ENCODE data around the gene AKNA.

Gene AKNA

GRCh38 chr9:114396558-114397218 is 8.9 kb upstream of the AKNA start:
- Histone ChIP-seq H3K4me1 (ENCODE audit: insufficient read depth, poor library complexity, severe bottlenecking) (no peaks in the 10 kb centered on the region), H3K36me3 (ENCODE audit: low read depth) (no peaks in the 10 kb centered on the region), H3K9me3 (ENCODE audit: severe bottlenecking) (no peaks in the 10 kb centered on the region), H3K27ac (ENCODE audit: poor library complexity, severe bottlenecking) (no peak overlapping the region), H3K4me3 (ENCODE audit: severe bottlenecking) (no peak overlapping the region), H3K27me3 (ENCODE audit: insufficient read depth, poor library complexity, severe bottlenecking) (no peaks in the 10 kb centered on the region)
- no peak for TF ChIP-seq CTCF (IDR thresholded peaks at IDR 0.05; ENCODE audit: poor library complexity, severe bottlenecking)
- DNase-seq (ENCODE audit: low spot score) (no peak), ATAC-seq (ENCODE audit: low read depth) (no peak)

- no peak for TF ChIP-seq CTCF (IDR thresholded peaks at IDR 0.05; ENCODE audit: poor library complexity, severe bottlenecking)
- ATAC-seq (ENCODE audit: low read depth) (no peak), DNase-seq (ENCODE audit: low spot score) (no peak)
- H3K9me3 ChIP-seq (ENCODE audit: severe bottlenecking): no peaks in the 10 kb centered on the region
- no peaks in the 10 kb centered on the region for H3K27me3 ChIP-seq (ENCODE audit: insufficient read depth, poor library complexity, severe bottlenecking)
- no peaks in the 10 kb centered on the region for H3K36me3 ChIP-seq (ENCODE audit: low read depth)
- H3K4me3 ChIP-seq (ENCODE audit: severe bottlenecking): no peak overlapping the region
- no peak overlapping the region for H3K27ac ChIP-seq (ENCODE audit: poor library complexity, severe bottlenecking)
- no peaks in the 10 kb centered on the region for H3K4me1 ChIP-seq (ENCODE audit: insufficient read depth, poor library complexity, severe bottlenecking)
Measured at GRCh38 chr9:114395768-114396167, 8.0 kb upstream of the AKNA start.

GRCh38 chr9:114395334-114395617 is 7.5 kb upstream of the AKNA start:
- H3K27ac ChIP-seq (ENCODE audit: poor library complexity, severe bottlenecking): no peak overlapping the region
- no peaks in the 10 kb centered on the region for H3K9me3 ChIP-seq (ENCODE audit: severe bottlenecking)
- no peak overlapping the region for H3K4me3 ChIP-seq (ENCODE audit: severe bottlenecking)
- no peaks in the 10 kb centered on the region for H3K4me1 ChIP-seq (ENCODE audit: insufficient read depth, poor library complexity, severe bottlenecking)
- no peak for TF ChIP-seq CTCF (IDR thresholded peaks at IDR 0.05; ENCODE audit: poor library complexity, severe bottlenecking)
- no peak for DNase-seq (ENCODE audit: low spot score)
- H3K36me3 ChIP-seq (ENCODE audit: low read depth): no peaks in the 10 kb centered on the region
- no peaks in the 10 kb centered on the region for H3K27me3 ChIP-seq (ENCODE audit: insufficient read depth, poor library complexity, severe bottlenecking)
- no peak for ATAC-seq (ENCODE audit: low read depth)

- ATAC-seq (ENCODE audit: low read depth): no peak
- DNase-seq (ENCODE audit: low spot score): no peak
Measured at GRCh38 chr9:114394523-114395333, 6.9 kb upstream of the AKNA start.

More at GRCh38 chr9:114394523-114395333, 6.9 kb upstream of the AKNA start:
- no peaks in the 10 kb centered on the region for H3K4me1 ChIP-seq (ENCODE audit: insufficient read depth, poor library complexity, severe bottlenecking)
- H3K9me3 ChIP-seq (ENCODE audit: severe bottlenecking): no peaks in the 10 kb centered on the region
- no peaks in the 10 kb centered on the region for H3K36me3 ChIP-seq (ENCODE audit: low read depth)
- no peak for TF ChIP-seq CTCF (IDR thresholded peaks at IDR 0.05; ENCODE audit: poor library complexity, severe bottlenecking)
- H3K27ac ChIP-seq (ENCODE audit: poor library complexity, severe bottlenecking): no peak overlapping the region
- no peaks in the 10 kb centered on the region for H3K27me3 ChIP-seq (ENCODE audit: insufficient read depth, poor library complexity, severe bottlenecking)
- H3K4me3 ChIP-seq (ENCODE audit: severe bottlenecking): no peak overlapping the region
